Dendritic cell treated with granulocyte-macrophage colony-stimulating factor and Interleukin-4, amounts not matched to agents 40 ng/mL and 50 ng/mL, for 4 days (primary cell): ENCODE data around the gene MUC3A.
A peak's percentile ranks its signal among the peaks of the same experiment; 100 is the strongest.
"Not testable (repeated sequence)": the region's sequence is repeated elsewhere in the genome, so short reads cannot be mapped to it uniquely, and the experiment has no call there.

Source experiments
- H3K27ac Mint-ChIP-seq: one replicate; pipeline ENCODE4 v1.8.0; 2022; ENCODE audit warnings: mild to moderate bottlenecking, mixed read lengths
- H3K27me3 Mint-ChIP-seq: one replicate; pipeline ENCODE4 v1.8.0; 2022; ENCODE audit warnings: mild to moderate bottlenecking, mixed read lengths
- H3K36me3 Mint-ChIP-seq: one replicate; pipeline ENCODE4 v1.8.0; 2022; ENCODE audit warnings: low read depth, mixed read lengths
- H3K4me1 Mint-ChIP-seq: one replicate; pipeline ENCODE4 v1.8.0; 2022; ENCODE audit warnings: low read depth, mixed read lengths
- H3K4me3 Mint-ChIP-seq: one replicate; pipeline ENCODE4 v1.8.0; 2022; ENCODE audit warnings: mild to moderate bottlenecking, moderate library complexity, mixed read lengths
- H3K9me3 Mint-ChIP-seq: one replicate; pipeline ENCODE4 v1.8.0; 2022; ENCODE audit warnings: mixed read lengths
- intact Hi-C: fragments of 100-400 bp; cut with micrococcal nuclease; formaldehyde crosslinking; loops from one replicate; pipeline ENCODE4 v1.15.0; 2022

MUC3A gene, protein sequence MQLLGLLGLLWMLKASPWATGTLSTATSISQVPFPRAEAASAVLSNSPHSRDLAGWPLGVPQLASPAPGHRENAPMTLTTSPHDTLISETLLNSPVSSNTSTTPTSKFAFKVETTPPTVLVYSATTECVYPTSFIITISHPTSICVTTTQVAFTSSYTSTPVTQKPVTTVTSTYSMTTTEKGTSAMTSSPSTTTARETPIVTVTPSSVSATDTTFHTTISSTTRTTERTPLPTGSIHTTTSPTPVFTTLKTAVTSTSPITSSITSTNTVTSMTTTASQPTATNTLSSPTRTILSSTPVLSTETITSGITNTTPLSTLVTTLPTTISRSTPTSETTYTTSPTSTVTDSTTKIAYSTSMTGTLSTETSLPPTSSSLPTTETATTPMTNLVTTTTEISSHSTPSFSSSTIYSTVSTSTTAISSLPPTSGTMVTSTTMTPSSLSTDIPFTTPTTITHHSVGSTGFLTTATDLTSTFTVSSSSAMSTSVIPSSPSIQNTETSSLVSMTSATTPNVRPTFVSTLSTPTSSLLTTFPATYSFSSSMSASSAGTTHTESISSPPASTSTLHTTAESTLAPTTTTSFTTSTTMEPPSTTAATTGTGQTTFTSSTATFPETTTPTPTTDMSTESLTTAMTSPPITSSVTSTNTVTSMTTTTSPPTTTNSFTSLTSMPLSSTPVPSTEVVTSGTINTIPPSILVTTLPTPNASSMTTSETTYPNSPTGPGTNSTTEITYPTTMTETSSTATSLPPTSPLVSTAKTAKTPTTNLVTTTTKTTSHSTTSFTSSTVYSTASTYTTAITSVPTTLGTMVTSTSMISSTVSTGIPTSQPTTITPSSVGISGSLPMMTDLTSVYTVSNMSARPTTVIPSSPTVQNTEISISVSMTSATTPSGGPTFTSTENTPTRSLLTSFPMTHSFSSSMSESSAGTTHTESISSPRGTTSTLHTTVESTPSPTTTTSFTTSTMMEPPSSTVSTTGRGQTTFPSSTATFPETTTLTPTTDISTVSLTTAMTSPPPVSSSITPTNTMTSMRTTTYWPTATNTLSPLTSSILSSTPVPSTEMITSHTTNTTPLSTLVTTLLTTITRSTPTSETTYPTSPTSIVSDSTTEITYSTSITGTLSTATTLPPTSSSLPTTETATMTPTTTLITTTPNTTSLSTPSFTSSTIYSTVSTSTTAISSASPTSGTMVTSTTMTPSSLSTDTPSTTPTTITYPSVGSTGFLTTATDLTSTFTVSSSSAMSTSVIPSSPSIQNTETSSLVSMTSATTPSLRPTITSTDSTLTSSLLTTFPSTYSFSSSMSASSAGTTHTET (N-terminal part only)

DNA sequence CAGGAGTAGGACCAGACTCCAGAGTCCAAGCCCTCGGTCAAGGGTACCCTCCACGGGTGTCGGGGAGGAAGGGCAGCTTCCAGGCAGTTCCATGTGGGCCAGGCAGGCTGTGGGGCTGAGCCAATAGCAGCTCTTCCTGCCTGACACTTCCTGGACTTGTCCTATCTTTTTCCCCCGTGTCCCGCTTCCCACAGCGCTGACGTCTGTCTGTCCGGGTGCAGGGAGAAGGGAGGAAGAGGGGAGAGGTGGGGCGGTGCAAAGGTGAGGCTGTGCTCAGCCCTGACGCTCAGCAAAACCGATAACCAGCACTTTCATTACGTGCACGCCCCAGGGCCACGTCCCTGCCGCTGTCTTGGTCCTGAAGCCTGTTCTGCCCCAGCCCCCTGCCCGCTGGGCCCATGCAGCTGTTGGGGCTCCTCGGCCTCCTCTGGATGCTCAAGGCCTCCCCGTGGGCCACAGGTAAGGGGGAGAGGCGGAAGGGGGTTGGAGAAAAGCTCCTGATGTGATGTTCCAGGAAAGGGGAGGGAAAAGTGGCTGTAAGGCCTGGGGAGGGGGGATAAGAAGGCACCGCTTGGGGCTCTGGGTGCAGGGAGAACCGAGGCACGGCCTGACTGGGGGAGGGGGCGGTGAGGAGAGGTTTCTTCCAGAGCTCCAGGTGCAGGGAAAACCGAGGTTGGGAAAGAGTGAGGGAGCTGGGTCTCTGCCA is at the start of gene MUC3A:
Gene MUC3A, plus strand, starts transcription at position 308 of the 706 bp plus-strand sequence. Its CDS starts 91 bp downstream, at position 399.
- Mint-ChIP-seq H3K4me1 (no peaks in the 10 kb centered on the region), H3K36me3 (no peaks in the 10 kb centered on the region), H3K9me3 (no peaks in the 10 kb centered on the region), H3K27ac (no peak within 1 kb of the TSS), H3K27me3 (peaks cover 29% of the 10 kb centered on the region), H3K4me3 (no peak within 1 kb of the TSS)
- intact Hi-C loops: no loop called here

DNA sequence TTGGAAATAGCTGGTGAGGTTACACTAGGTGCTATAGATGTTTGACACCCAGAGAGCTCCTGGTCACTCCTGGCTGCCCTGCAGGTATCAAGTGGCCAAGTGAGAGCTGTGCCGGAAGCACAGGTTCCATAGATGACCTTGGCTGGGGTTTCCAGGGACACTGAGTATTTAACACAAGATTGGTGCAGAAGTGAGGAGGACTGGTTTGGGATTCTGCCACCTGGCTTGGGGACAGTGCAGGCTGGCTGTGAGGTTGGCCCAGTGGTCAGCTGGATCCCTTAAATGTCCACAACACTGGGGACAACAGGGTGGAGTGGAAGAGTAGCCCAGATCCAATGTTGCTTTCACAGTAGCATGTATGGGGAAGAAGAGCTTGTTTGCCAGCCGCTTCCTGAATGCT is 48.4 kb upstream of the MUC3A start:
- peaks cover 10% of the 10 kb centered on the region for H3K4me1 Mint-ChIP-seq
- H3K9me3 Mint-ChIP-seq: no peaks in the 10 kb centered on the region
- H3K4me3 Mint-ChIP-seq: no peak overlapping the region
- intact Hi-C loops: no loop called here
- no peaks in the 10 kb centered on the region for H3K36me3 Mint-ChIP-seq
- H3K27ac Mint-ChIP-seq: no peak overlapping the region
- H3K27me3 Mint-ChIP-seq: peaks cover 64% of the 10 kb centered on the region

DNA sequence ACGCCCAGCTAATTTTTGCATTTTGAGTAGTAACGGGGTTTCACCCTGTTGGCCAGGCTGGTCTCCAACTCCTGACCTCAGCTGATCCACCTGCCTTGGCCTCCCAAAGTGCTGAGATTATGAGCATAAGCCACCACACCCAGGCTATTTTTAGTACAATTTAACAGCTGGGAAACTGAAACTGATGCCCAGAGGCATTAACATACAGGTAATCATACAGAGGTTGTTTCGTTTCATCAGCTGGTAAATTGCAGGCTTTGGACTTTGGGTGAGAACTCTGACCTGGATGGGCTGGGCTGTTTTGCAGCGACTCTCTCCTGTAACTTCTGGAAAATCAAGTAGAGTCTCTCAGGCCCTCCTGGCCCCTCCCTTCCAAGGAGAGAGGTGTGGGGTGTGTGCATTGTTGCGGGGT is 47.4 kb upstream of the MUC3A start:
- H3K27ac Mint-ChIP-seq: no peak overlapping the region
- intact Hi-C loops: no loop called here
- no peak overlapping the region for H3K4me3 Mint-ChIP-seq
- H3K36me3 Mint-ChIP-seq: no peaks in the 10 kb centered on the region
- H3K9me3 Mint-ChIP-seq: no peaks in the 10 kb centered on the region
- H3K27me3 Mint-ChIP-seq: peaks cover 59% of the 10 kb centered on the region
- H3K4me1 Mint-ChIP-seq: peaks cover 5% of the 10 kb centered on the region

DNA sequence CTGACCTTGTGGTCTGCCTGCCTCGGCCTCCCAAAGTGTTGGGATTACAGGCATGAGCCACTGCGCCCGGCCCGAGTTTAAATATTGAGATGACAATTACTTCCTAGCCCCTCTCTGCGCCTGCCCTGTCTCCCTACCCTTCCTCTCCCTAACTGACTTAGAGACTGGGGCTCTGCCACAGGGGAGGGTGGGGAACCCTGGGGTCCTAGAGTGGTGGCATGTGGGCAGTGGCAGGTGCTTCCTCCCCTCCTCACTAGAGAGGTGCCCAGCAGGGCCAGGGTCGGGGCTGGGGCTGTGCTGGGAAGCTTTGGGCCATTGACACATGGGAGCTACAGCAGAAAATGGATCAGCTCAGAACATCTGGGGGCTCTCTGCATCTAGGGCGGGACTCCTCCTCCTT is 46.7 kb upstream of the MUC3A start:
- Mint-ChIP-seq H3K4me3 (no peak overlapping the region), H3K27me3 (peaks cover 53% of the 10 kb centered on the region), H3K36me3 (no peaks in the 10 kb centered on the region), H3K27ac (no peak overlapping the region), H3K4me1 (no peaks in the 10 kb centered on the region), H3K9me3 (no peaks in the 10 kb centered on the region)
- intact Hi-C loops: no loop called here

DNA sequence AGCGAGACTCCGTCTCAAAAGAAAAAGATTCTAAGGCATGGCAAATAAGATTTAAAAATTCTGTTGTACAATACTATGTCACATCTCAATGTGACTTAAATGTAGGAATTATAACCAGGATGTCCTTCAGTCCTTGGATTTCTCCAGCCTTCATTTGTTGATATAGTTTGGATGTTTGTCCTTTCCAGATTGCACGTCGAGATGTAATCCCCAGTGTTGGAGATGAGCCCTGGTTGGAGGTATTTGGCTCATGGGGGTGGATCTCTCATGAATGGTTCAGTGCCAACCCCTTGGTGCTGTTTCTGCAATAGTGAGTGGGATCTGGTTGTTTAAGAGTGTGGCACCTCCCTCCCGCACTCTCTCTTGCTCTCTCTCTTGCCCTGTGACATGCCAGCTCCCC is 40.8 kb upstream of the MUC3A start:
- intact Hi-C loops: no loop called here
- no peaks in the 10 kb centered on the region for H3K9me3 Mint-ChIP-seq
- no peaks in the 10 kb centered on the region for H3K36me3 Mint-ChIP-seq
- peaks cover 18% of the 10 kb centered on the region for H3K4me1 Mint-ChIP-seq
- peaks cover 10% of the 10 kb centered on the region for H3K27me3 Mint-ChIP-seq
- H3K4me3 Mint-ChIP-seq: no peak overlapping the region
- H3K27ac Mint-ChIP-seq: peak overlapping the region; percentile 32

DNA sequence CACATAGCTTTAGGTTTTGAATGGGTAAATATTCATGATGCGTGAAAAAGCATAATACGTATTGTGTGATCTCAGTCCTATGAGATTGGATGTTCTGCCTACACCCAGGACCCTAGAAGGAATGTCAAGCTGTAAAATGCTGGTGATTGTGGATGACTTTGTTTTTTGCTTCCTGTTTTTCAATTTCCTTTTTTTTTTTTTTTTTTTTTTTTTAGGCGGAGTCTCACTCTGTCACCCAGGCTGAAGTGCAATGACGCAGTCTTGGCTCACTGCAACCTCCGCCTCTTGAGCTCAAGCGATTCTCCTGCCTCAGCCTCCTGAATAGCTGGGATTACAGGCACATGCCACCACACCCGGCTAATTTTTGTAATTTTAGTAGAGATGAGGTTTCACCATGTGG is 38.9 kb upstream of the MUC3A start:
- peak overlapping the region; percentile 78 for H3K27ac Mint-ChIP-seq
- intact Hi-C loops: not testable (repeated sequence)

DNA sequence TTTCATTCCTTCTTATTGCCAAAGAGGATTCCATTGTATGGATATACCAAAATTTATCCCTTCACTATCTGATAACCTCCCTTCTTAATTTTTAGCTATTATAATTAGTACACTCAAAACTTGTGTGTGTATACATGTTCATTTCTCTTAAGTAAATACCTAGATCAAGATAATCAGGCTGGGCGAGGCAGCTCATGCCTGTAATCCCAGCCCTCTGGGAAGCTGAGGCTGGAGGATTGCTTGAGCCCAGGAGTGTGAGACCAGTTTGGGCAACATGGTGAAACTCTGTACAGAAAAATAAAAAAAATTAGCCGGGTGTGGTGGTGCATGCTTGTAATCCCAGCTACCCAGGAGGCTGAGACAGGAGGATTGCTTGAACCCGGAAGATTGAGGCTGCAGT is 37.9 kb upstream of the MUC3A start:
- Mint-ChIP-seq H3K4me3 (no peak overlapping the region), H3K27me3 (peaks cover 3% of the 10 kb centered on the region), H3K4me1 (peaks cover 35% of the 10 kb centered on the region), H3K36me3 (no peaks in the 10 kb centered on the region), H3K9me3 (no peaks in the 10 kb centered on the region), H3K27ac (peak overlapping the region; percentile 78)
- intact Hi-C loops: no loop called here

More for the DNA sequence above, 38.9 kb upstream of the MUC3A start:
- H3K27me3 Mint-ChIP-seq, H3K36me3 Mint-ChIP-seq, H3K4me3 Mint-ChIP-seq, H3K9me3 Mint-ChIP-seq: not testable (repeated sequence)
- peaks cover 31% of the 10 kb centered on the region for H3K4me1 Mint-ChIP-seq

DNA sequence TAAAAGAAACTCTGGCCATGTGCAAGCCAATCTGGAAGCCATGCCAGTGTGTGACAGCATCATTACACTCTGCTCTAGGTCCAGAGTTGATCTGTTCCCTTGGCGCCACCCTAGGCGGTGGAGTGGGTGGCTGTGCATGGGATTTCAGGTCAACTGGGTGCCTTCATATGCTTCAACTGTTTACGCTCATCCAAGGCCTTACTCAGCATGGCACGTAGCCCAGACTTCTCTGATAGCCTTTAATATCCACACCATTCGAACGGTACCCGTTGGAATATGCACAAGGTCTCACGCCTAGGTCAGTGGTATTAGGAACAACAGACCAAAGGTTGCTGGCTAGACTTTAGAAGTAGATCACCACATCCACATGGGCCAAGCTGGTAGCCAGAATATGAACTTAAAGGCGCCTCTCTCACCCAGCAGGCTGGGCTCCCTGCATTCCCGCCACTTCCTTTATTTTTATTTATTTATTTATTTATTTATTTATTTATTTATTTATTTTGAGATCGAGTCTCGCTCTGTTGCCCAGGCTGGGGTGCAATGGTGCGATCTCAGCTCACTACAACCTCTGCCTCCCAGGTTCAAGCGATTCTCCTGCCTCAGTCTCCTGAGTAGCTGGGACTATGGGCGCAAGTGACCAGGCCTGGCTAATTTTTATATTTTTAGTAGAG is 35.0 kb upstream of the MUC3A start:
- no peak overlapping the region for H3K4me3 Mint-ChIP-seq
- peaks cover 46% of the 10 kb centered on the region for H3K4me1 Mint-ChIP-seq
- no peaks in the 10 kb centered on the region for H3K9me3 Mint-ChIP-seq
- H3K36me3 Mint-ChIP-seq: no peaks in the 10 kb centered on the region
- intact Hi-C loops: no loop called here
- peaks cover 6% of the 10 kb centered on the region for H3K27me3 Mint-ChIP-seq
- peak overlapping the region; percentile 97 for H3K27ac Mint-ChIP-seq

DNA sequence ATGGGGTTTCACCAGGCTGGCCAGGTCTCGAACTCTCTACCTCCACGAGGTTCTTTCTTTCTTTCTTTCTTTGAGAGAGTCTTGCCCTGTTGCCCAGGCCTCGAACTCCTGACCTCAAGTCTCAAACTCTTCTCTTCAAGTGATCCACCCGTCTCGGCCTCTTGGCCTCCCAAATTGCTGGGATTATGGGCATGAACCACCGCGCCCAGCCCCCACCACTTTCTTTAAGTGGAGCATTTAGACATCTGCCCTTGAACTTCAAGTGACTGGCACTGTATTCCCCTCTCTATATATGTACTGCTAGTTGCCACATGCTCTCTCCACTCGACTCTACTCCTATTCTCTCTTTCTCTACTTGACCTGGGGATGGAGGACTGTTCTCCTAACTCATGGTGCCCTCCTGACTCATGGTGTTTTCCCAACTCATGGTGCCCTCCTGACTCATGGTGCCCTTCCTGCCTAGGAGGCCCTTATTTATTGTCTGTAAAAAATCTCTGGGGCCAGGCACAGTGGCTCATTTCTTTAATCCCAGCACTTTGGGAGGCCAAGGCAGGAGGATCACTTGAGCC is 34.4 kb upstream of the MUC3A start:
- H3K36me3 Mint-ChIP-seq: no peaks in the 10 kb centered on the region
- H3K27ac Mint-ChIP-seq: peak overlapping the region; percentile 97
- no peaks in the 10 kb centered on the region for H3K9me3 Mint-ChIP-seq
- peaks cover 7% of the 10 kb centered on the region for H3K27me3 Mint-ChIP-seq
- intact Hi-C loops: no loop called here
- H3K4me1 Mint-ChIP-seq: peaks cover 51% of the 10 kb centered on the region
- H3K4me3 Mint-ChIP-seq: no peak overlapping the region

DNA sequence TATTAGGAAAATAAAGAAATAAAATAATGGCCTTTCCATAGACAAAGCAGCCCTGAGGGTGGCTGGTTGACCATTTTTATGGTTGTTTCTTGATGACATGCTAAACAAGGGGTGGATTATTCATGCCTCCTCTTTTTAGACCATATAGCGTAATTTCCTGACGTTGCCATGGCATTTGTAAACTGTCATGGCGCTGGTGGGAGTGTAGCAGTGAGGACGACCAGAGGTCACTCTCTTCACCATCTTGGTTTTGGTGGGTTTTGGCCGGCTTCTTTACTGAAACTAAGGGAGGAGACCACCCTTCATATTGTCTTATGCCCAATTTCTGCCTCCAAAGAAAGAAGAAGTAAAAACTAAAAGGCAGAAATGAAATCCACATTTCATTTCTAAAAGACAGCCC is 30.0 kb upstream of the MUC3A start:
- H3K27ac Mint-ChIP-seq, H3K36me3 Mint-ChIP-seq, H3K9me3 Mint-ChIP-seq, H3K4me3 Mint-ChIP-seq, intact Hi-C loops: not testable (repeated sequence)
- peaks cover 28% of the 10 kb centered on the region for H3K4me1 Mint-ChIP-seq
- H3K27me3 Mint-ChIP-seq: peaks cover 35% of the 10 kb centered on the region

DNA sequence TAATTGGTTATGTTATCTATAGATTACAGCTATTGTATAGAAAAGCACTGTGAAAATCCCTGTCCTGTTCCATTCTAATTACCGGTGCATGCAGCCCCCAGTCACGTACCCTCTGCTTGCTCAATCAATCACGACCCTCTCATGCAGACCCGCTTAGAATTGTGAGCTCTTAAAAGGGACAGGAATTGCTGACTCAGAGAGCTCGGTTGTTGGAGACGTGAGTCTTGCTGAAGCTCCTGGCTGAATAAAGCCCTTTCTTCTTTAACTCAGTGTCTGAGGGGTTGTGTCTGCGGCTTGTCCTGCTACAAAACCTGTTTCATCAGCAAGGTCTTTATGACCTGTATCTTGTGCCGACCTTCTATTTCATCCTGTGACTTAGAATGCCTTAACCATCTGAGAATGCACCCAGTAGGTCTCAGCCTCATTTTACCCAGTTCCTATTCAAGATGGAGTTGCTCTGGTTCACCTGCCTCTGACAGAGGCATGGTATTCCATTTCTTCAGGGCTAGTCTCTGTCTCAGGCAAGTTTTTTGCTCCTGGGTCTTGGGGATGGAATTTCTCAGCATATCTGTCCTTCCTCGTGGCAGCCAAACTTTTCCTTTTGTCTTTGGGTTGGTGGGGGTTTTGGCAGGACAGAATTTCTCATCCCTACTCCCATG is 29.4 kb upstream of the MUC3A start:
- H3K9me3 Mint-ChIP-seq, intact Hi-C loops, H3K36me3 Mint-ChIP-seq, H3K27ac Mint-ChIP-seq, H3K4me3 Mint-ChIP-seq: not testable (repeated sequence)
- Mint-ChIP-seq H3K4me1 (peaks cover 25% of the 10 kb centered on the region), H3K27me3 (peaks cover 35% of the 10 kb centered on the region)

DNA sequence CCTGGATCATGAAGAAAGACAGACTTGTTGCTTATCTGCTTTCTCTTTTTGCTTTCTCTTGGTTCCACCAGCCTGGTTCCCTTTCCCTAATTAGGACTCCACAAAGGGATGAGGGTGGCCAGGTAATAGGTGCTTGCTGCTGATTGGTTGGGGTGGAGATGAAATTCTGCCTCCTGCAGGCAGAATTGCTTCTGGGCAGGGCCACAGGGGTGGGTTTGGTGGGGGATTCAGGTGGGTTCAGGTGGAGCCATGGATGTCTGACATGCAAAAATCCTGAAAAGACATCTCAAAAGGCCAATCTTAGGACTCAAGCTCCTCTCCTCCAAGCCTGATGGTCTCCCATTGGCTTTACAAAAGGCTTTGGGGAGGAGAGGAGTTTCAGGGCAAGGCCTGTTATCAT is 28.3 kb upstream of the MUC3A start:
- no peaks in the 10 kb centered on the region for H3K9me3 Mint-ChIP-seq
- H3K27me3 Mint-ChIP-seq: peaks cover 35% of the 10 kb centered on the region
- no peak overlapping the region for H3K27ac Mint-ChIP-seq
- H3K4me3 Mint-ChIP-seq: no peak overlapping the region
- no peaks in the 10 kb centered on the region for H3K36me3 Mint-ChIP-seq
- H3K4me1 Mint-ChIP-seq: peaks cover 20% of the 10 kb centered on the region
- intact Hi-C loops: no loop called here
